ENCODE results near the gene NFAT5. TPM values are rescaled to one million over a fixed set of nuclear protein-coding genes. Genes with fewer than 3 reads are reported as not detected.

NFAT5 gene
- total and polyA plus RNA-seq, 9 of the 15 experiments (the other 6 are each of a cell fraction or from before 2014, with no cell fraction given) = 0.78 to 20.5 (median 12.4) TPM

GRCh38 chr16:69598045-69598444, 32.3 kb downstream of the NFAT5 start:
- FAIRE-seq (no peak), DNase-seq (ENCODE audit: extremely low read depth in 1 of 4, low spot score in 3 of 4) (no peak), ATAC-seq (no peak)
- Histone ChIP-seq H3K4me3 (no peak overlapping the region), H3K27ac (ENCODE audit: extremely low read depth, low read depth, low read length) (no peak overlapping the region), H3K9me3 (replicated peaks; ENCODE audit: control insufficient read depth, insufficient read depth, low read depth, low read length) (no peaks in the 10 kb centered on the region), H3K4me1 (replicated peaks in 1 of 2; ENCODE audit: control insufficient read depth in 2 of 2, insufficient read depth in 2 of 2, low read length in 2 of 2) (peaks cover 0 to 23% of the 10 kb centered on the region in 2 experiments; a peak in 2 of 5 replicates), H3K9ac (ENCODE audit: insufficient read depth in 1 of 2, low read depth in 2 of 2, low read length in 2 of 2) (no peak overlapping the region), H3K79me2 (ENCODE audit: control insufficient read depth, insufficient read depth, low read length) (peaks cover 81% of the 10 kb centered on the region), H3K9me1 (ENCODE audit: control insufficient read depth, insufficient read depth, low read length) (no peaks in the 10 kb centered on the region), H4K20me1 (replicated peaks; ENCODE audit: control insufficient read depth, insufficient read depth, low read length) (no peaks in the 10 kb centered on the region), H2AFZ (ENCODE audit: low read depth, low read length) (no peak overlapping the region), H3K36me3 (ENCODE audit: control insufficient read depth, insufficient read depth, low read length) (no peaks in the 10 kb centered on the region), H3K4me2 (ENCODE audit: insufficient read depth, low read length) (no peak overlapping the region), H3K27me3 (ENCODE audit: control insufficient read depth in 2 of 2, insufficient read depth in 2 of 2, low read length in 2 of 2) (no peaks in the 10 kb centered on the region)
- intact Hi-C loops (cut with micrococcal nuclease) = no loop called here
- CTCF ChIA-PET (ENCODE audit: low intra/inter-chr PET ratio) = no interaction called here
- POLR2A ChIA-PET = no interaction called here
- TF ChIP-seq ETV6 (IDR thresholded peaks at IDR 0.05; ENCODE audit: borderline replicate concordance in 1 of 2, low read depth in 2 of 2, low read length in 1 of 2) (no peak), ETV6 (CRISPR knock-in tag; IDR thresholded peaks at IDR 0.05; ENCODE audit: borderline replicate concordance) (no peak), ZBTB34 (CRISPR knock-in tag; IDR thresholded peaks at IDR 0.05) (no peak), TAF15 (IDR thresholded peaks at IDR 0.05; ENCODE audit: low read depth, low read length) (no peak), SP2 (IDR thresholded peaks at IDR 0.05; ENCODE audit: extremely low read depth, low read depth, low read length, poor library complexity, severe bottlenecking) (no peak), HES1 (IDR thresholded peaks at IDR 0.05; ENCODE audit: low read depth) (no peak), BRF2 (IDR thresholded peaks at IDR 0.05; ENCODE audit: borderline replicate concordance, insufficient read depth, insufficient read length) (no peak), CHD4 (IDR thresholded peaks at IDR 0.05; ENCODE audit: insufficient read depth, insufficient replicate concordance, low read depth, low read length, poor library complexity, severe bottlenecking) (no peak), NFATC3 (IDR thresholded peaks at IDR 0.05) (no peak), SPI1 (IDR thresholded peaks at IDR 0.05; ENCODE audit: borderline replicate concordance, low read depth, low read length) (no peak), ZNF561 (CRISPR knock-in tag; conservative IDR thresholded peaks at IDR 0.05) (no peak)
- no TSS peak for BruUV-seq (replicated peaks)
- WGBS (ENCODE audit: insufficient coverage, low coverage, missing lambda C conversion rate) = 99% methylated on average over 5 of the region's 5 CpGs
- in situ Hi-C loops (cut with MboI) = no loop called here

Measured in K562 (cell line).